ENCODE measurements around the gene KIR3DL3. TPM values are rescaled to one million over a fixed set of nuclear protein-coding genes. Genes with fewer than 3 reads are reported as not detected.
"Not testable (repeated sequence)": the region's sequence is repeated elsewhere in the genome, so short reads cannot be mapped to it uniquely, and the experiment has no call there.

Gene KIR3DL3
- total RNA-seq, 2 experiments from 2014 or later: not detected

- Mint-ChIP-seq H3K27me3 (peaks cover 22% of the 10 kb centered on the region), H3K36me3 (ENCODE audit: low read depth) (no peaks in the 10 kb centered on the region), H3K4me3 (no peak overlapping the region), H3K4me1 (ENCODE audit: low read depth) (no peaks in the 10 kb centered on the region), H3K27ac (no peak overlapping the region), H3K9me3 (peaks cover 2% of the 10 kb centered on the region)
- POLR2A ChIA-PET: no interaction called here
- TF ChIP-seq CTCF (IDR thresholded peaks at IDR 0.05): no peak
- H3K9me3 ChIP-seq (ENCODE audit: control insufficient read depth in 1 of 2, insufficient read depth in 1 of 2, low read length in 2 of 2): peaks cover 0 to 3% of the 10 kb centered on the region in 2 experiments
- ATAC-seq (ENCODE audit: poor library complexity) (no peak), DNase-seq (no peak)
- H3K36me3 ChIP-seq (ENCODE audit: insufficient read depth, low read length): no peaks in the 10 kb centered on the region
- no peaks in the 10 kb centered on the region for H3K4me1 ChIP-seq (ENCODE audit: insufficient read depth, low read length)
- CTCF ChIA-PET: no interaction called here
- H3K4me3 ChIP-seq (ENCODE audit: low read length): no peak overlapping the region
- no peak overlapping the region for H3K27ac ChIP-seq (ENCODE audit: low read depth in 1 of 2, low read length in 2 of 2)
- peaks cover 0 to 2% of the 10 kb centered on the region in 2 experiments for H3K27me3 ChIP-seq (ENCODE audit: control insufficient read depth in 1 of 2, insufficient read depth in 2 of 2, low read length in 2 of 2)
- intact Hi-C loops (cut with DNase I, micrococcal nuclease): no loop called here
Measured at GRCh38 chr19:54739587-54740497, 15.6 kb downstream of the KIR3DL3 start.

GRCh38 chr19:54741950-54742349 lies 17.7 kb downstream of the KIR3DL3 start:
- H3K27me3 ChIP-seq (ENCODE audit: control insufficient read depth in 1 of 2, insufficient read depth in 2 of 2, low read length in 2 of 2); CTCF ChIA-PET: not testable (repeated sequence)

GRCh38 chr19:54744080-54744479 lies 19.8 kb downstream of the KIR3DL3 start:
- H3K36me3 ChIP-seq (ENCODE audit: insufficient read depth, low read length); H3K4me1 Mint-ChIP-seq (ENCODE audit: low read depth); H3K27me3 ChIP-seq (ENCODE audit: control insufficient read depth in 1 of 2, insufficient read depth in 2 of 2, low read length in 2 of 2); DNase-seq; H3K27ac ChIP-seq (ENCODE audit: low read depth in 1 of 2, low read length in 2 of 2); H3K4me1 ChIP-seq (ENCODE audit: insufficient read depth, low read length); CTCF ChIA-PET; H3K4me3 ChIP-seq (ENCODE audit: low read length); H3K27ac Mint-ChIP-seq; intact Hi-C loops (cut with DNase I, micrococcal nuclease); H3K36me3 Mint-ChIP-seq (ENCODE audit: low read depth); H3K9me3 Mint-ChIP-seq; H3K4me3 Mint-ChIP-seq; POLR2A ChIA-PET; H3K9me3 ChIP-seq (ENCODE audit: control insufficient read depth in 1 of 2, insufficient read depth in 1 of 2, low read length in 2 of 2); ATAC-seq (ENCODE audit: poor library complexity): not testable (repeated sequence)
- H3K27me3 Mint-ChIP-seq: peaks cover 11% of the 10 kb centered on the region

More at GRCh38 chr19:54741950-54742349, 17.7 kb downstream of the KIR3DL3 start:
- H3K36me3 Mint-ChIP-seq (ENCODE audit: low read depth); H3K27ac ChIP-seq (ENCODE audit: low read depth in 1 of 2, low read length in 2 of 2); H3K9me3 ChIP-seq (ENCODE audit: control insufficient read depth in 1 of 2, insufficient read depth in 1 of 2, low read length in 2 of 2); H3K4me1 ChIP-seq (ENCODE audit: insufficient read depth, low read length); DNase-seq; H3K4me3 Mint-ChIP-seq; H3K9me3 Mint-ChIP-seq; H3K27ac Mint-ChIP-seq; H3K36me3 ChIP-seq (ENCODE audit: insufficient read depth, low read length); POLR2A ChIA-PET; intact Hi-C loops (cut with DNase I, micrococcal nuclease); ATAC-seq (ENCODE audit: poor library complexity); H3K4me1 Mint-ChIP-seq (ENCODE audit: low read depth); H3K4me3 ChIP-seq (ENCODE audit: low read length): not testable (repeated sequence)
- peaks cover 17% of the 10 kb centered on the region for H3K27me3 Mint-ChIP-seq

- H3K4me3 ChIP-seq (ENCODE audit: low read length); H3K27ac ChIP-seq (ENCODE audit: low read depth in 1 of 2, low read length in 2 of 2); H3K4me1 Mint-ChIP-seq (ENCODE audit: low read depth); H3K27me3 ChIP-seq (ENCODE audit: control insufficient read depth in 1 of 2, insufficient read depth in 2 of 2, low read length in 2 of 2); H3K4me3 Mint-ChIP-seq; H3K27ac Mint-ChIP-seq; H3K4me1 ChIP-seq (ENCODE audit: insufficient read depth, low read length); CTCF ChIA-PET; H3K9me3 Mint-ChIP-seq; POLR2A ChIA-PET; H3K27me3 Mint-ChIP-seq; intact Hi-C loops (cut with DNase I, micrococcal nuclease); H3K9me3 ChIP-seq (ENCODE audit: control insufficient read depth in 1 of 2, insufficient read depth in 1 of 2, low read length in 2 of 2); H3K36me3 Mint-ChIP-seq (ENCODE audit: low read depth); ATAC-seq (ENCODE audit: poor library complexity); H3K36me3 ChIP-seq (ENCODE audit: insufficient read depth, low read length): not testable (repeated sequence)
- DNase-seq: peak in 2 of 14 experiments; percentile 55 to 71
Measured at GRCh38 chr19:54747614-54748322, 23.5 kb downstream of the KIR3DL3 start.

- H3K27ac Mint-ChIP-seq; H3K4me3 ChIP-seq (ENCODE audit: low read length); H3K27me3 Mint-ChIP-seq; H3K36me3 Mint-ChIP-seq (ENCODE audit: low read depth); POLR2A ChIA-PET; H3K27me3 ChIP-seq (ENCODE audit: control insufficient read depth in 1 of 2, insufficient read depth in 2 of 2, low read length in 2 of 2); CTCF ChIA-PET; ATAC-seq (ENCODE audit: poor library complexity); H3K36me3 ChIP-seq (ENCODE audit: insufficient read depth, low read length); H3K4me1 ChIP-seq (ENCODE audit: insufficient read depth, low read length); intact Hi-C loops (cut with DNase I, micrococcal nuclease); H3K9me3 ChIP-seq (ENCODE audit: control insufficient read depth in 1 of 2, insufficient read depth in 1 of 2, low read length in 2 of 2); H3K9me3 Mint-ChIP-seq; DNase-seq; H3K27ac ChIP-seq (ENCODE audit: low read depth in 1 of 2, low read length in 2 of 2); H3K4me3 Mint-ChIP-seq; H3K4me1 Mint-ChIP-seq (ENCODE audit: low read depth): not testable (repeated sequence)
Measured at GRCh38 chr19:54750276-54750675, 26.0 kb downstream of the KIR3DL3 start.

GRCh38 chr19:54756204-54757110 lies 32.2 kb downstream of the KIR3DL3 start:
- intact Hi-C loops (cut with DNase I, micrococcal nuclease): loop anchor here in 1 of 2 experiments (5.0 kb wide), 1 partner anchor 91 kb away; no protein-coding TSS in a partner anchor
- CTCF ChIA-PET; ATAC-seq (ENCODE audit: poor library complexity); H3K27ac ChIP-seq (ENCODE audit: low read depth in 1 of 2, low read length in 2 of 2); H3K4me1 Mint-ChIP-seq (ENCODE audit: low read depth); H3K27ac Mint-ChIP-seq; H3K9me3 ChIP-seq (ENCODE audit: control insufficient read depth in 1 of 2, insufficient read depth in 1 of 2, low read length in 2 of 2); H3K27me3 ChIP-seq (ENCODE audit: control insufficient read depth in 1 of 2, insufficient read depth in 2 of 2, low read length in 2 of 2); H3K36me3 ChIP-seq (ENCODE audit: insufficient read depth, low read length); H3K4me1 ChIP-seq (ENCODE audit: insufficient read depth, low read length); H3K4me3 Mint-ChIP-seq; H3K27me3 Mint-ChIP-seq; H3K9me3 Mint-ChIP-seq; H3K4me3 ChIP-seq (ENCODE audit: low read length); H3K36me3 Mint-ChIP-seq (ENCODE audit: low read depth); POLR2A ChIA-PET: not testable (repeated sequence)
- peak in 1 of 14 experiments; percentile 20 for DNase-seq
